ENCODE measurements around the gene GPC2.

Gene GPC2

DNA sequence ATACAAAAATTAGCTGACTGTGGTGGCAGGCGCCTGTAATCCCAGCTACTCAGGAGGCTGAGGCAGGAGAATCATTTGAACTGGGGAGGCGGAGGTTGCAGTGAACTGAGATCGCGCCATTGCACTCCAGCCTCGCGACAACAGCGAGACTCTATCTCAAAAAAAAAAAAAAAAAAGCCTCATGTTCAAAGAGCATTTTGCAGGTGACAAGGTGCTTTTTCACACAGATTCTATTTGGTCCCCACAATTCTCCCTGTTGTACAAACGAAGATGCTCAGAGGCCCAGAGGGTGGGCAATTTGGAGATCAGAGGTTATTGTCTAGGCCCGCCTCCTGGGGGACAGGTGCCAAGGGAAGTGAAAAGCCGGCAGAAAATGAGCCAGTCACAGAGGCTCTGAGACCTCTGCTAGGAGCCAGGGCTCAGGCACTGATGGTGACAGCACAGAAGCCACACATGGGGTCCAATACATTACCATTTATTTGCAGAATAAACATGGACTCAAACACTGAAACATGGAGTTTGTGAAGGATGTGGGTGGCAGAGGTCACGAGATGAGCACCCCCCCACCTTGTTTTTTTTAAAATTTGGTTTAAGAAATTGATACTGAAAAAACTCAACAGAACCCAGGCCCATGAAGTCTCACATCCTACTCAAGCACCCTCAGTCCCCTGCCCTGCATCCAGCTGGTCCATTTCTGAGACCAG is 7.9 kb downstream of the GPC2 start:
- DNase-seq (ENCODE audit: low read depth) = no peak

DNA sequence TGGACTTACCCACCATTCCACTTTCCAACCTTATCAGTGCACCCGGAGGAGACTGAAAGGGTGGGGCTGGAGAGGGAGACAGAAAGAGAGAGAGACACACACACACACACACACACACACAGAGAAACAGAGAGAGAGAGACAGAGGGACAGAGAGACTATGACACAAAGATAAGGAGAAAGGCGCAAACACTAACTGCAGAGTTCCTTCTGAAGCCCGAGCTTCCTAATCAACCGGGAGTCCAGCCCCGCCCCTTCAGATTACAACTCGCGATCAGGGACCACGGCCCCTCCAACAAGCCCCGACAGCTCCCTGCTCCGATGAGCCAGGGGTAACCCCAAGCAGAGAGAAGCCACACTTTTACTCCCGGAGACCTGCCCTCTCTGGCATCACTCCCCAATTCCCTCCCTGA is 9.3 kb downstream of the GPC2 start:
- DNase-seq (ENCODE audit: low read depth) = no peak

DNA sequence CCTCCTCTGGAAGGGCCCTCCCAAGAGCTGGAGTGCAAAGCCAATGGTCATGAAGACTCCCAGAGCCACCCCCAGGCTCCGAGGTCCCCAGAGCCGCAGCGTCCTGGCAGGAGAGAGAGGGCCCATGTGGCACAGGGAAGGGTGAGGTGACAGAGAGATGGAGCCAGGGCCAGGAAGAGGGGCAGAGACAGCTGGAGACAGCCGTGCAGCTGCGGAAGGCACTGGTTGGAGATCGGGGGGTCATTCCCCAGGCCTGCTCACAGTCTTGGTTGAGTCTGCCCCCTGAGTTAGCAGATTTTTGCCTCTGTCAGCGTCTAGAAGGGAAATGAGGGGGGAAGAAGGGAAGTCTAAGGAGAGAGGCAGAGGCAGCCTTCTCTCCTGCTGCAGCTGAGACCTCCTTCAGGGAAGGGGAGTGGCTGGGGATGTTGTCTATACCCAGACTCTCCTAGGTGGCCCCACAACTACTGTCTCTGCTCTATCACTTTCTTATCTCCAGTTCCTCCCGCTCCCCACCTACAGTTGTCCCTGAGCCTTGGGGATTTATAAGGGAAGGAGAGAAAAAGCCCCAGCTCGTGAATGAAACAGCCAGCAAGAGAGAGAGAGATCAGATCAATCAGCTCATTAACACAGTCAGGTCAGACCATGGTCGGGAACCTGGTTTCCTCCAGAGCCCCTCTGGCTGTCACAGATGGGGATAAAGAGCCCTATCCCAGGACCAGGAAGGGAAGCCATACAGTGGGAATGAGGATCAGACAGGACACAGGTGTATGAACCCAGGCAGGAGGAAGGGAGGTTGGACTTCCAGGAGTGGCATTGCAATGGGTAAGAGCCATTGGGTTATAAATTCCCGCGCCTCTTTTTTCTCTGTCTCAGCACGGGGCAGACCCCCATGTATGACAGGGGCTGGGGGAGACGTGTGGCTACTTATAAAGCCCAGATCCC is 9.9 kb downstream of the GPC2 start:
- no peak for DNase-seq (ENCODE audit: low read depth)

DNA sequence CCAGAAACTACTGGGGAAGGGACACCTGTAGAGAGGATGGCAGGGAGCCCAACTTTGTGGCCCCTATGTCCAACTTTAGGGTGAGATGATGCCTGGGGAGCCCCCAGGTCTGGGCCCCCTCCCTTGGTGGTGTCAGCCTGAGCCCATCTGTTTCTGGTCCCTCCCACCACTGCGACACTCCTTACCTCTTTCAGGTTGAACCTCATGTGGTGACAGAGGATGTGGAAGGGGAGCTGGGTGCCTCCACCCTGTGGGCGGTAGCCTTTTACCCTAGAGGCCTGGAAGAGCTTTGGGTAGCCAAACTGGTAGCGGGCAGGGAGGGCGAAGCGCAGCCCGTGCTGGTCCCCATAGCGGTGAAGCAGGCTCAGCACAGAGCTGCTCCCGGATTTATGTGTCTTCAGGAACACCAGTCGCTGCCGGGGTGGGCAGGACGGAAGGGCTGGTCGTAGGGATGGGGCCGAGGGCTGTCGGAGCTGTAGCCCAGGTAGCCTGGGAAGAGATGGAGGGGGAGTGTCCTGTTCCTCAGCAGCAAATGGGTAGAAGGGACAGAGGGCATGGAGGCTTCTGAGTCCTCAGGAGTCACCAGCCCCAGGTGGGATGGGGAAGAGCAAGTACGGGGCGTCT is 10.8 kb downstream of the GPC2 start:
- no peak for DNase-seq (ENCODE audit: low read depth)

DNA sequence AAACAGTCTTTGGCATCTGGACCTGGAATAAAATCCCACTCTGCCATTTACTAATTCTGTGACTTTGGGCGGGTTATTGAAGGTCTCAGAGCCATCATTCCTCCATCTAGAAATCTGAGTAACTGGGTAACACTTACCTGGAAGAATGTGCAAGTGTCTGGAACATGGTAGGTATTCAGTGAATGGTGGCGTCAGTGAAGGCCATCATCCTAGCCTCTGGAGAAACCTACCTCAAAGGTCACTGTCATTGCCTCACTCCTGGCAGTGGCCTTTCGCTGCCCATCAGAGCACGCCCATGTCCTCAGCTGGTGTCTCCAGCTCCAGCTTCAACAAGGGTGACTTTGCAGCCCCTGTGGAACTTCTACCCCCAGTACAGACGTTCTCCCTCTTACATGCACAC is 13.3 kb downstream of the GPC2 start:
- no peak for DNase-seq (ENCODE audit: low read depth)

DNA sequence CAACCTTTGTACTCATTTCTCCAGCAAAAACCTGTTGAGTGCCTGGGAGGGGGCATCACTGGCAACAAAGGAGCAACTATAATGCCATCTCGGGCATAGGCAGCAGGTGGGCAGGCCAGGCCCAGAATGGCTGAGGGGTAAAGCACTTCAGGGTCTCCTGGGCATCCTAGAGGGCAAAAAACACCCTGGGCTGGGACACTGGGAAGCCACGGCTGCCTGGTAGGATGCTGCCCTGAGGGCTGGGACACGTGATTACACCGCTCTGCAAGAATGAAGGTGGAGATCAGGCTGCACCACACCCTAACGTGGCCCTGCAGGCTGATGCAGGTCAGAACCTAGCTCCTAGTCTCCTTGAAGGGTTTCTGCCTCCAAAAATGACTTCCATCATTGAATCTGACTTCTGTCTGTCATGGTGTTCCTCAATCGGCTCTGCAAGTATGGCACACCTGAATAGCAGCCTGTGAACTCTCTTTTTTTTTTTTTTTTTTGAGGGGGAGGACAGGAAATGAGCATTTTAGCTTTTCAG is 14.1 kb downstream of the GPC2 start:
- no peak for DNase-seq (ENCODE audit: low read depth)

DNA sequence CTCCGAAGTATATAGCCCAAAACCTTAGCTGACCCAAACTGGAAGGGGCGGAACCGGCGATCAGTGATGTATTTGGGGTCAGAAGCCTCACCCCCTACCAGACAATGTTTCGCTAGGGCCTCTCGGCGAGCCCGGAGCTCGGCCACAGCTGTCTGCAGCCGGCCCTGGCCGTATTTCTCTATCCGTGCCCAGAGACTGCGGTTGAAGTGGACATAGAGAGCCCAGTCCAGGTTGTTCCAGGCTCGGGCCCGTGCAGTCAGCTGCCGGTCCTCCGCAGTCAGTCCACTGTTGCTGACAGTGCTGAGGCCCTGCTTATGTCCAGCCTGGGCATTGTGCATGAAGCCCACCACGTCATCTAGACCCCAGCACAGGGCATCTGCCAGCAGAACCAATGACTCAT is 17.1 kb downstream of the GPC2 start:
- DNase-seq (ENCODE audit: low read depth) = no peak

DNA sequence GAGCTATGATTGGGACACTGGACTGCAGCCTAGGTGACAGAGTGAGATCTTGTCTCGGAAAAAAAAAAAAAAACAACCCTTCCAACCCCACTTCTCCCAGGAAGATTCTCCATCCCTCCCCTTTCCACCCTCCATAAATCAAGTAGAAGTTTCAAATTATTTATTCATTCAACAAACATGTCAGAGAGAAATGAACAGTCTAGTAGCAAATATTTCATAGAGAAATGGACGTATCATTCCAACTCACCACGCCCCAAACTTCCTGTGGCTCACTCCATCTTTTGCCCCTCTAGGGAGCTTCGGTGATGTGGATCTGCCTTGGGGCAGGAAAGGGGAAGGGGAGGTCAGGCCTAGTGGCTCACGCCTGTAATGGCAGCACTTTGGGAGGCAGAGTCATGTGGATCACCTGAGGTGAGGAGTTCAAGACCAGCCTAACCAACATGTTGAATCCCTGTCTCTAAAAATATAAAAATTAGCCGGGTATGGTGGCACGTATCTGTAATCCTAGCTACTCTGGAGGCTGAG is 18.0 kb downstream of the GPC2 start:
- no peak for DNase-seq (ENCODE audit: low read depth)

DNA sequence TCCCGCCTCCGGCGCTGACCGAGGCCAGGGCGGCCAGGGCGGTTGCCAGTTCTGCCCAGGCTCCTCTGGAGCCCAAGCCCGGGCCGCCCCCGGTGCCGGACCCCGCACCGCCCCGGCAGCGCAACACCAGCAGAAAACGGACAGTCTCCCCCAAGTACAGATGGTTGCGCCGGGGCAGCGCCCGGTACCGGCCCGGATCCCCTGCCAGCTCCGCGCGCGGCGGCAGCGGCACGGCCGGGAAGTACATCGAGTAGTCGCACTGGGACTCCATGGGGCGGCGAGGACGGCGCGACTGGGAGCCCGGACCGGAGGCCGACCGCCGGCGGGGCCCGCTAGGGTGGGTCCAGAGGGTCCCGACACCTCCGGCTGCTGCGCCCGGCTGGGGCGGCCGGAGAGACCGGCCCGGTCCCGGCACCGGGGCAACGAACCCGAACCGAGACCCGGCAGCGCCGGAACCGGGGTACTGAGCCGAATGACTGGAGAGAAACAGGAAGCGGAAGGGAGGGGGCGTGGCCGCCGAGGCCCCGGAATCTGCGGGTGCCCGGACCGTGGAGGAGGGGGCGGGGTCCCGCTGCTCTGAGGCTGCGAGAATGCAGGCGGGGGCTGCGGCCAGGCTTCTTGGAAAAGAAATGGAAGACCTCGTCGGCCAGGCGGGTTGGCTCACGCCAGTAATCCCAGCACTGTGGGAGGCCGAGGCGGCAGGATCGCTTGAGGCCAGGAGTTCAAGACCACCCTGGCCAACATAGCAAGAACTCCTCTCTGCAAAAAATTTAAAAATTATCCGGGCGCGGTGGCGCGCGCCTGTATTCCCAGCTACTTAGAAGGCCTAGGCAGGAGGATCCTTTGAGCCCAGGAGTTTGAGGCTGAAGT is 18.7 kb downstream of the GPC2 start, which contains the start of gene TRAPPC14:
Gene TRAPPC14, minus strand, starts transcription at position 495 of the 870 bp plus-strand sequence. Its CDS starts 224 bp downstream, at position 271.
- DNase-seq (ENCODE audit: low read depth) = peak; percentile 90

DNA sequence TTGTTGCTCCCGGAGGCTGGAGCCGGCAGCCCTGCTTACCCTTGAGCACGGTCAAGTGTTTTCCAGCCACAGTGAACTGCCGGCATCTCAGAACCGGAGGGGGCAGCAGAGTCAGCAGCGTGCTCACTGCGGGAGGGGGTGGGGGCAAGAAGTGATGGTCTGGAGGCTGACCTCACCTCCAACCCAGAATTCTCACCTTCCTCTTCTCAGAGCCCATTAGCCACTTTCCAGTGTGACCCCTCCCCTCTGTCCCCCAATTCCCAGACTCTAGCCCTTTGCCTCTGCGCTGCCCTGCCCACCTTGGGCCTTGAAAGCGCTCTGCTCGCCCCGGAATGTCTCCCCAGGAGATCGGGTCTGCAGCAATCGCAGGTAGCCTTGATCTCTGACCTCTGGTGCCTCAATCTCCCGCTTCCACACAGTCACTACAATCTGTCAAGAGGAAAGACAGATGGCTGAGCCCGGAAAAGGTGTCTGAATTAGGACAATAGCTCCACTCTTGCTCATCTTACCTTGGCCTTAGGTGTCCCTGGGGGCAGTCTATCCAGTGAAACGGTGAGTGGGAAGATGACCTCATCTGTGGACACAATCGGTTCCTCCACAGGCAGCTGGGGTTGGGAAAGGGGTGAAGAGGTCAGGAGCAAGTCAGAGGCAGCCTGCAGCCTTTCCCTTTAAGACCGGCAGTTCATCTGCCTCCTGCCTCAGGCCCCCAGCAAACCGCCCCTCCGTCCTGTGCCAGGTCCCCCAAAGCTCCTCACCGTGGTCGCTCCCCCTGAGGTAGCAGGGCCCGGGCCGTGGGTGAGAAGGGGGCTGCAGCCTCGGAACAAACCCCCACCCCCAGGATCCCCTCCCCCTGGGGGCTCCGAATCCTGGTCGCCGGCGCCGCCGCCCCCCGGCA is 19.6 kb downstream of the GPC2 start:
- DNase-seq (ENCODE audit: low read depth) = no peak

DNA sequence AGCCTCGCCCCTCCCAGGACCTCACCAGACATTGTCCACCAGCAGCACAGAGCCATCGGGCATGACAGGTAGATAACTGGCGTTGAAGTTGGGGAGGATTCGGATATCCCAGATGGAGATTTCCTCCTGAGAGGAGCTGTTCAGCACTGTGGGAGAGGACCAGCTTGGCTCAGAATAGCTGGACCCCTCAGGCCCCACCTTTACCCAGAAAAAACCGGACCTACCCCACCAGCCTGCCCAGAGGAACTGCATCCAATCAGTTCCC is 20.2 kb downstream of the GPC2 start:
- no peak for DNase-seq (ENCODE audit: low read depth)

DNA sequence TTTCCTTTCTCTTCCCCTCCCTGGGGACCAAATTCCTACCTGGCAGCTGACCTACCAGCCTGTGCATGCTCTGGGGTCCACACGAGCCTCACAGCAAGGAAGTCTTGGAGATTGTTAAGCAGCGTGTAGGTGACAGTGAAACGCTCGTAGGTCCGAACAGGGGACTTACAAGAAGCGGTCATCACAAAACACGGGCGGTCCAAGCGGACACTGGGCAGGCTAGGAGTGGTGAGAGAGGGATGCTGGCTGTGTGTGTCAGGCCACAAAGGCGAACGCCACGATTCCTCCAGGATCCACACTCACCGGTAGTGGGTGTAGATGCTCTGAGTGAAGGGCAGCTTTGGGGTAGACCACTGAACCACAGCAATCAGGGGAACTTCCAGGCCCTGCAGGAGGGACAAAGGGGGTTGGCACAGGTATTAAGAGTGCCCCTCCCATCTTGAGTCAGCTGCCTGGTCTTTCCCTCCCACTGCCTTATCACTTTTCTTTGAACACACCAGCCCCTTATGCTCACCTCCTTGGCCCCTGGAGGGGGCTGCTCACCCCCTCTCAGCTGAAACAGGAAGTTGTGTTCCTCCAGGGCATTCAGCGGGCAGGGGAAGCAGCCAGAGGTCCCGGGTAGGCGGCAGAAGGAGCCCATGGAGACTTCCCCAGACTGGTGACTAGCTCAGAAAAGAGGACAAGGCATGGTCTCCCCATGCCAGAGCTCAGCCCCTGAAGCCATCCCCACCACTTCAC is 20.7 kb downstream of the GPC2 start:
- DNase-seq (ENCODE audit: low read depth) = no peak

DNA sequence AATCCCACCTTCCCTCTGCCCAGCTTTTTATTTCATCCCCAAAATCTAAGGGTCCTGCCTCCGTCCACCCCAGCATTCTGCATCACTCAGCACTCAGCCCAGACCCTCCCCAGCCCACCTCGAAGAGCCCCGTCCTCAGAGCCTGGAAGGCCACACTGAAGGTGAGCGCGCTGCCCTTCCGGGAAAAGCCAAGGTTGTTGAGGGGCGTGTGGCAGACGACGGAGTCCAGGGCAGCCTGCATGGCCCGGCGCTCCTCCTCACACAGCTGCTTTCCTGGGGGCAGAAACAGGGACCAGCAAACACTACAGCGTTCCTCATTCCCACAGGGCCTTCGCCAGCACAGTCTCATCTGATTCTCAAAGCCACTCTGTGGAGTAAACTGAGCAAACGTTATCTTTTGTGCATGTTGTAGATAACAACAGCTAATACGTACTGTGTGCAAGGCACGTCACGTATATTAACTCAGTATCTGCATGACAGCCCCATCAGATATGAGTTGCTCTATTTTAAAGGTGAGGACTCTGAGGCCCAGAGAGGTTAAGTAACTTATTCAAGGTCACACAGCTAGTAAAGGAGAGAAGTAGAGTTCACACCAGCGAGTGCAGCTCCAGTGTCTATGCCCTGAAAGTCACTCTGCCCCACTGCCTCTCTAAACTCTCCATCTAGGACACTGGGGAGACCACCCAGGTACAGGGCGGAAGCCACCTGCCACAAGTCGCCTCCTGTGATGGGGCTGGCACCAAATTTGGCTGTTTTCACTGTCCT is 21.4 kb downstream of the GPC2 start:
- DNase-seq (ENCODE audit: low read depth) = no peak

DNA sequence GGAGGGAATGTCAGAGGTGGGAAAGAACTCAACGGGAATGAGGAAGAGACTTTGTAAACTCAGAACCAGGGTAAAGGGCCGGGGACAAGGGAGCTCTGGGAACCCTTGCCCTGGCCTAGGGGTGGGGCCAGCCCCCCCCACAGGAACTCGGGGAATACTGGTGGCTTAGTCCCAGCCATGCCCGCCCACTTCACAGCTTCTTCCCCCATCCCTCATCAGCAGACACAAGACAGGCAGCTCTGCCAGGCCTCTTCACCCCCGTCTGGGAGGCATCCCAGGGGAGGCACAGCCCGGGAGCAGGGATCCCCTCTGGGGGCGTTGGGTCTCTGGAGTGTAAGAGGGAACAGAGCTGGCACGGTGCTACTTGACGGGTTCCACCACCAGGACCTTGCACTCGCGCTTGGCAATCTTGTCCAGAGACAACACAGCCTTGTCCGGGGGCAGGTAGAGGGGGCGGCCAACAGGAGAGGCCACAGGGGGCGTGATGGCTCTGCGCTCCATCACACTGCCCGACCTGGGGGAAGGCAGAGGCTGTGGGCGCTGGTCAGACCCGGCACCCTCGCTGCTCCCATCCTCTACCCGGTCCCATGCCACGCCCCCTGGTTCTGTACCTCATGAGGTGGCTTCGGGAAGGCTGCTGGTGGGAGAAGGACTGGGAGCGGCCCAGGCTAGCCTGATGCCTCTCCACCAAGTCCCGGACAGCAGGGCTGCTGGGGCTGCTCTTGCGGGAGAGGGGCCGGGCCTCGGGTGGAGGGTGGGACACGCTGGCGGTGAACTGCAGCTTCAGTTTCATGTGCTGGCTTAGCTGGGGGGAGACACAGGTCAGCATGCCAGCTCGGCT is 22.3 kb downstream of the GPC2 start:
- DNase-seq (ENCODE audit: low read depth) = no peak

DNA sequence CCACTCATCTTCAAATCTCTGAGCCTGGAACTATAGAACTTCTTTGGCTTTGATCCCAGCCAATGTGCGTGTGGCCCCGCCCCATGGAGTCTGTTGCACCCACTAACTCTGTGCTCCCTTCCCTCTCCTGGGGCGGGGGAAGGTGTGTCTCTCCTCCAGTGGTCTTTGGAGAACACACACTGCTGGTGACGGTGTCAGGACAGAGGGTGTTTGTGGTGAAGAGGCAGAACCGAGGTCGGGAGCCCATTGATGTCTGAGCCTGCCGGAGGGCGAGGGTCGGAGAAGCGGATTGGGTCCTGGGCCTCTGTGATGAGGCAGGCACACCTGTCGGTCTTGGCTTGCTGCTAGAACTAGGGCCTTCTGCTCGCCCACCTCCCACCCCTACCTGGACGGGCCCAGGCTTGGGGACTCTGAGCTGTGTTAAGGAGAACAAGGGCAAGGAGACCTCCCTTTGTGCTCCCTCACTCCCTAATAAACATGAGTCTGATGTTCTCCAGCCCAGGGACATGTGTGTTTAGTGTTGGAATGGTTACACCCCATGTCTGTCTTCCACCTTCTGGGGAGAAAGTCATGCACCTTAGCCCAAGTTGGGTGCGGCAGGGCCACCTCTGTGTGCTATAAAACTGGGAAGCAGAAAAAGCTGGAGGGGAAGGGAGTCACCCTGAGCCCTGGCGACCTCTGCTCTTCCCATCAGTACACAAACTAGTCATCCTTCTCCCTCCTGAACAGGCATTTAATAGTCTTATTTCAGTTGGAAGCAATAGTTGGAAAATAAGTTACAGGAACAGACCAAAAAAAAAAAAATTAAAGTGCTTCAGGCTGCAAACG is 23.3 kb downstream of the GPC2 start:
- DNase-seq (ENCODE audit: low read depth) = no peak

DNA sequence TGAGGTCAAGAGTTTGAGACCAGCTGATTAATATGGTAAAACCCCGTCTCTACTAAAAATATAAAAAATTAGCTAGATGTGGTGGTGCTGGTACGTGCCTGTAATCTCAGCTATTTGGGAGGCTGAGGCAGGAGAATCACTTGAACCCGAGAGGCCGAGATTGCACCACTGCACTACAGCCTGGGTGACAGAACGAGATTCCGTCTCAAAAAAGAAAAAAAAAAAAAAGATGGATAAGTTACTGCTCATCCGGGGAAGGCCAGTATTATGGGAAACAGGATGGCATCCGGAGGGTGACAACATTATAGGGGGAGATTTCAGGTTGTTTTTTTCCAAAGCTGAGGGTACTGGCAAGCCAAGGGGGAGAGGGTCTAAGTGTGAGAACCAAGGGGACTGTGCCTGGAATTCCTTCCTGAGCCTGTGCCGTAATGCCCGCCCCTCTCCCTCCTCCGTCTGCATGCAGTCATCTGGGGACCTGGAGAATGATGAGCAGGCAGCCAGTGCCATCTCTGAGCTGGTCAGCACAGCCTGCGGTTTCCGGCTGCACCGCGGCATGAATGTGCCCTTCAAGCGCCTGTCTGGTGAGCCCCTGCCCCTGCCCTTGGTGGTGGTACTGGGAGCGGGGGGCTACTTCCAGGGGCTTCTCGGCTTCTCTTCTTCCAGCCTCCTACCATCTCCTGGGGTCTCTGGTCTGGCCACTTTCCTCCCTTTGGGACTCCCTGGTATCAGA is 24.1 kb downstream of the GPC2 start:
- no peak for DNase-seq (ENCODE audit: low read depth)

DNA sequence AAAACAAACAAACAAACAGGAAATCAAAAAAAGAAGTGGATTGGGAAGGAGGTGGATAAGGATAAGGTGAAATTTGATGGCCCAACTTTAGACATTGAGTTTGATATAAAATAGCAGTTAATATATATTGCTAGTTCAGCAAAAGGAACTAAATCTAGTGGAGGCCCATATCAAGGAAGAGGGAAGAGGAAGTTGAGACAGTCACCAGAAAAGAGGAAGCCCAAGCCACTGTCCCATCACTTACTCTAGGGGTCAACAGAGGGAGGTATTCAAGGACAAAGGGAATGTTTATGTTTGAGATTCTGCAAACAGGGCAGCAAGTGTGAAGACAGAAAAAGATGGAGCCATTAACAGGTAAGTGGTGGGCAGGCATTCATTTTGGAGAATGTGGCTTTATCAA is 24.8 kb downstream of the GPC2 start:
- DNase-seq (ENCODE audit: low read depth) = no peak

Measured in stimulated activated CD8-positive, alpha-beta memory T cell treated with anti-CD3 and anti-CD28 coated beads, Interleukin-7, amount 100 ng/mL, for 24 hours (primary cell).